Chondrocyte (in vitro differentiated cells): Measurements from ENCODE around the gene FSD2. TPM values are rescaled to one million over a fixed set of nuclear protein-coding genes. Genes with fewer than 3 reads are reported as not detected.

Experiments
- DNase-seq: peaks from one replicate; pipeline ENCODE4 v3.0.0; 2021; ENCODE audit warnings: mixed read lengths, low spot score
- H3K27ac Mint-ChIP-seq: one replicate; pipeline ENCODE4 v1.8.0; 2021; ENCODE audit warnings: mild to moderate bottlenecking, moderate library complexity, mixed read lengths; ENCODE audit not compliant: unreplicated experiment
- H3K27me3 Mint-ChIP-seq: 2 replicates; pipeline ENCODE4 v1.8.0; 2021; ENCODE audit warnings: low read depth, mixed read lengths
- H3K36me3 Mint-ChIP-seq: 2 replicates; pipeline ENCODE4 v1.8.0; 2021; ENCODE audit warnings: low read depth, mixed read lengths
- H3K4me1 Mint-ChIP-seq: 2 replicates; pipeline ENCODE4 v1.8.0; 2021; ENCODE audit warnings: low read depth, mild to moderate bottlenecking, mixed read lengths
- H3K4me3 Mint-ChIP-seq: one replicate; pipeline ENCODE4 v1.8.0; 2021; ENCODE audit warnings: mild to moderate bottlenecking, moderate library complexity, mixed read lengths; ENCODE audit not compliant: unreplicated experiment
- H3K9me3 Mint-ChIP-seq: 2 replicates; pipeline ENCODE4 v1.8.0; 2021; ENCODE audit warnings: low read depth, mixed read lengths
- CTCF ChIP-seq: fragments of 200-600 bp; sonication (generic); IDR thresholded peaks from 2 replicates; pipeline ENCODE4 v1.5.0; 2021; ENCODE audit warnings: antibody characterized with exemption, mild to moderate bottlenecking, moderate library complexity
- total RNA-seq: library from RNA; stranded (reverse); gene quantifications from 3 replicates; pipeline ENCODE4 v1.2.1, GENCODE V29; 2021

The FSD2 gene
- total RNA-seq, 1 donor from 2014 or later = not detected

- Mint-ChIP-seq H3K27me3 (no peaks in the 10 kb centered on the region), H3K36me3 (no peaks in the 10 kb centered on the region), H3K4me3 (no peak overlapping the region), H3K9me3 (no peaks in the 10 kb centered on the region), H3K4me1 (peaks cover 2% of the 10 kb centered on the region), H3K27ac (no peak overlapping the region)
- TF ChIP-seq CTCF = no peak
- no peak for DNase-seq
Observed at GRCh38 chr15:82845686-82846085, 39.8 kb upstream of the FSD2 start.

GRCh38 chr15:82843566-82843965 is 37.7 kb upstream of the FSD2 start:
- no peak overlapping the region for H3K27ac Mint-ChIP-seq
- no peak for TF ChIP-seq CTCF
- no peak for DNase-seq
- H3K36me3 Mint-ChIP-seq = no peaks in the 10 kb centered on the region
- no peaks in the 10 kb centered on the region for H3K27me3 Mint-ChIP-seq
- H3K4me3 Mint-ChIP-seq = no peak overlapping the region
- H3K9me3 Mint-ChIP-seq = peaks cover 11% of the 10 kb centered on the region
- H3K4me1 Mint-ChIP-seq = peaks cover 2% of the 10 kb centered on the region

- Mint-ChIP-seq H3K36me3 (peaks cover 24% of the 10 kb centered on the region), H3K9me3 (peaks cover 11% of the 10 kb centered on the region), H3K4me1 (peaks cover 2% of the 10 kb centered on the region), H3K27me3 (no peaks in the 10 kb centered on the region), H3K27ac (no peak overlapping the region), H3K4me3 (no peak overlapping the region)
- TF ChIP-seq CTCF = no peak
- DNase-seq = no peak
Observed at GRCh38 chr15:82840166-82840565, 34.3 kb upstream of the FSD2 start.

- Mint-ChIP-seq H3K9me3 (peaks cover 11% of the 10 kb centered on the region), H3K27me3 (no peaks in the 10 kb centered on the region), H3K4me3 (no peak overlapping the region), H3K36me3 (peaks cover 31% of the 10 kb centered on the region), H3K4me1 (peaks cover 2% of the 10 kb centered on the region), H3K27ac (no peak overlapping the region)
- no peak for DNase-seq
- no peak for TF ChIP-seq CTCF
Observed at GRCh38 chr15:82839136-82839535, 33.3 kb upstream of the FSD2 start.

GRCh38 chr15:82838096-82838735 is 32.3 kb upstream of the FSD2 start:
- Mint-ChIP-seq H3K27ac (no peak overlapping the region), H3K9me3 (peaks cover 11% of the 10 kb centered on the region), H3K27me3 (no peaks in the 10 kb centered on the region), H3K36me3 (peaks cover 35% of the 10 kb centered on the region), H3K4me3 (no peak overlapping the region), H3K4me1 (peaks cover 4% of the 10 kb centered on the region)
- TF ChIP-seq CTCF = no peak
- no peak for DNase-seq
